Panc1 (cell line): ENCODE measurements around the gene VNN1.

ENCODE experiments used
- POLR2AphosphoS5 ChIP-seq: IDR thresholded peaks from 2 replicates; pipeline ENCODE4 v1.6.1; 2012; ENCODE audit warnings: mild to moderate bottlenecking, low read depth, low read length, moderate library complexity
- TCF7L2 ChIP-seq: IDR thresholded peaks from 2 replicates; pipeline ENCODE4 v1.6.1; 2011; ENCODE audit warnings: mild to moderate bottlenecking, low read depth, low read length, inconsistent platforms
- TF ChIP-seq, protein P1 (sequence below): fragments of 450-650 bp; IDR thresholded peaks from 2 replicates; pipeline ENCODE4 v1.5.1; 2017; ENCODE audit warnings: mild to moderate bottlenecking

DNA sequence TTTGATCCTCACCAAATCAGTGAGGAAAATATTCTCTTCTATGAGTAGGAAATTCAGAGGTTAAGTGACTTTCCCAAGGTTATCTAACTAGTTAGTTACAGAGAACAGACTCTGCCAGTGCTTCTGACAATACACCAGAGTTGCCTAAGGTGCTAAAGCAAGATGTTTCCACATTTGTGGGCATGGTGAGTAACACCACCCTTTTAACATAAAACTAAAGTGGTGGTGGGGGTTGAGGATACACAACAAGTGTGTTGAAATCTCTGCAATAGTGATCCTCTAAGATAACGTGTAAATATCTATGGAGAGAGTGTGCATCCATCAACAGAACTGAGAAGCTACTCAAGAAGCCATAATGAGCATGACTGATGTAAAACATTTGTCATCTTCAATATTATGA is 32.2 kb upstream of the VNN1 start:
- TF ChIP-seq, protein P1, sequence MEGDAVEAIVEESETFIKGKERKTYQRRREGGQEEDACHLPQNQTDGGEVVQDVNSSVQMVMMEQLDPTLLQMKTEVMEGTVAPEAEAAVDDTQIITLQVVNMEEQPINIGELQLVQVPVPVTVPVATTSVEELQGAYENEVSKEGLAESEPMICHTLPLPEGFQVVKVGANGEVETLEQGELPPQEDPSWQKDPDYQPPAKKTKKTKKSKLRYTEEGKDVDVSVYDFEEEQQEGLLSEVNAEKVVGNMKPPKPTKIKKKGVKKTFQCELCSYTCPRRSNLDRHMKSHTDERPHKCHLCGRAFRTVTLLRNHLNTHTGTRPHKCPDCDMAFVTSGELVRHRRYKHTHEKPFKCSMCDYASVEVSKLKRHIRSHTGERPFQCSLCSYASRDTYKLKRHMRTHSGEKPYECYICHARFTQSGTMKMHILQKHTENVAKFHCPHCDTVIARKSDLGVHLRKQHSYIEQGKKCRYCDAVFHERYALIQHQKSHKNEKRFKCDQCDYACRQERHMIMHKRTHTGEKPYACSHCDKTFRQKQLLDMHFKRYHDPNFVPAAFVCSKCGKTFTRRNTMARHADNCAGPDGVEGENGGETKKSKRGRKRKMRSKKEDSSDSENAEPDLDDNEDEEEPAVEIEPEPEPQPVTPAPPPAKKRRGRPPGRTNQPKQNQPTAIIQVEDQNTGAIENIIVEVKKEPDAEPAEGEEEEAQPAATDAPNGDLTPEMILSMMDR, result no peak
- TF ChIP-seq POLR2AphosphoS5, result no peak
- no peak for TF ChIP-seq TCF7L2
